IMR-90 (cell line): Measurements from ENCODE around the gene P2RX3. TPM values are rescaled to one million over a fixed set of nuclear protein-coding genes. Genes with fewer than 3 reads are reported as not detected.
A peak's percentile ranks its signal among the peaks of the same experiment; 100 is the strongest.

Source experiments
- ATAC-seq: fragments of 200-7000 bp; cut with Tn5 transposase; 2 replicates; pipeline ENCODE4 v1.9.1; 2020; ENCODE audit warnings: low read depth, mild to moderate bottlenecking, moderate library complexity
- BruUV-seq: library from RNA; stranded (reverse); fragments of 400-500 nt; replicated peaks from 2 replicates; lab custom pipeline; 2021; lab: Mats Ljungman, UMichigan
- CTCF ChIA-PET: fragments of 300-600 bp; formaldehyde crosslinking; extraction: SDS; loops from one replicate; lab custom pipeline; 2021; ENCODE audit warnings: antibody characterized with exemption; lab: Yijun Ruan, JAX
- POLR2A ChIA-PET: fragments of 300-600 bp; sonication (Branson Sonifier 250); formaldehyde crosslinking; loops from one replicate; lab custom pipeline; 2022; ENCODE audit warnings: antibody characterized with exemption; ENCODE audit not compliant: unreplicated experiment; lab: Charles Lee
- DNase-seq: peaks from one replicate; pipeline ENCODE4 v3.0.0; 2013
- H2AFZ ChIP-seq: replicated peaks from 2 replicates; pipeline ENCODE3; 2013; ENCODE audit warnings: low read length, mild to moderate bottlenecking; ENCODE audit not compliant: poor library complexity
- H2AK5ac ChIP-seq: 2 replicates; pipeline ENCODE4 v1.6.1; 2013; ENCODE audit warnings: low read depth, low read length, inconsistent platforms
- H2AK9ac ChIP-seq: replicated peaks from 2 replicates; pipeline ENCODE3; 2013; ENCODE audit warnings: mild to moderate bottlenecking, low read depth, low read length, moderate library complexity; ENCODE audit not compliant: poor library complexity
- H2BK120ac ChIP-seq: 2 replicates; pipeline ENCODE4 v1.6.1; 2013; ENCODE audit warnings: low read depth, low read length, inconsistent platforms
- H2BK15ac ChIP-seq: 3 replicates; pipeline ENCODE4 v1.6.1; 2013; ENCODE audit warnings: low read depth, low read length, inconsistent platforms
- H2BK20ac ChIP-seq: 2 replicates; pipeline ENCODE4 v1.6.1; 2013; ENCODE audit warnings: low read depth, mild to moderate bottlenecking, inconsistent platforms, low read length, moderate library complexity
- H2BK5ac ChIP-seq: 2 replicates; pipeline ENCODE4 v1.6.1; 2013; ENCODE audit warnings: mild to moderate bottlenecking, low read depth, low read length, inconsistent platforms; ENCODE audit not compliant: poor library complexity, severe bottlenecking
- H3K14ac ChIP-seq: replicated peaks from 2 replicates; pipeline ENCODE4 v1.6.1; 2013; ENCODE audit warnings: low read depth, low read length, inconsistent platforms
- H3K18ac ChIP-seq: 2 replicates; pipeline ENCODE4 v1.6.1; 2013; ENCODE audit warnings: low read depth, low read length, control low read depth
- H3K23ac ChIP-seq: 2 replicates; pipeline ENCODE4 v1.6.1; 2013; ENCODE audit warnings: low read depth, low read length, inconsistent platforms
- H3K27ac ChIP-seq: 2 replicates; pipeline ENCODE4 v1.5.1; 2013; ENCODE audit warnings: mild to moderate bottlenecking, control low read depth, low read length; ENCODE audit not compliant: insufficient read depth
- H3K27me3 ChIP-seq: 2 replicates; pipeline ENCODE4 v1.6.1; 2013; ENCODE audit warnings: low read length; ENCODE audit not compliant: control insufficient read depth, insufficient read depth
- H3K36me3 ChIP-seq: 2 replicates; pipeline ENCODE4 v1.6.1; 2013; ENCODE audit warnings: low read length, mixed read lengths; ENCODE audit not compliant: control insufficient read depth, insufficient read depth
- H3K4ac ChIP-seq: 2 replicates; pipeline ENCODE4 v1.6.1; 2013; ENCODE audit warnings: low read depth, low read length, inconsistent platforms
- H3K4me1 ChIP-seq: 2 replicates; pipeline ENCODE4 v1.6.1; 2013; ENCODE audit warnings: low read length, mixed read lengths; ENCODE audit not compliant: control insufficient read depth, insufficient read depth
- H3K4me2 ChIP-seq: 2 replicates; pipeline ENCODE4 v1.6.1; 2013; ENCODE audit warnings: low read depth, mild to moderate bottlenecking, control low read depth, low read length, moderate library complexity
- H3K4me3 ChIP-seq: 2 replicates; pipeline ENCODE4 v1.5.1; 2013; ENCODE audit warnings: low read depth, mild to moderate bottlenecking, control low read depth, low read length, moderate library complexity; ENCODE audit not compliant: insufficient read depth
- H3K56ac ChIP-seq: 2 replicates; pipeline ENCODE4 v1.6.1; 2013; ENCODE audit warnings: low read length, inconsistent platforms; ENCODE audit not compliant: insufficient read depth; ENCODE audit errors: extremely low read depth
- H3K79me1 ChIP-seq, 2 experiments: 2 replicates each; pipeline ENCODE4 v1.6.1; 2013; ENCODE audit warnings: low read length in 2 of 2, inconsistent platforms in 1 of 2, low read depth in 1 of 2
- H3K9ac ChIP-seq: 2 replicates; pipeline ENCODE4 v1.6.1; 2013; ENCODE audit warnings: low read depth, low read length, control low read depth
- H3K9me1 ChIP-seq: 2 replicates; pipeline ENCODE4 v1.6.1; 2013; ENCODE audit warnings: low read length, inconsistent platforms; ENCODE audit not compliant: insufficient read depth
- H3K9me3 ChIP-seq: 2 replicates; pipeline ENCODE4 v1.6.1; 2013; ENCODE audit warnings: low read length; ENCODE audit not compliant: control insufficient read depth, insufficient read depth
- H4K20me1 ChIP-seq: 2 replicates; pipeline ENCODE4 v1.6.1; 2013; ENCODE audit warnings: low read length, inconsistent platforms; ENCODE audit not compliant: insufficient read depth
- H4K5ac ChIP-seq: 2 replicates; pipeline ENCODE4 v1.6.1; 2013; ENCODE audit warnings: mild to moderate bottlenecking, low read depth, low read length, control low read depth
- H4K8ac ChIP-seq, 2 experiments: 2 replicates each; pipeline ENCODE4 v1.6.1; 2013; ENCODE audit warnings: low read depth in 2 of 2, low read length in 2 of 2, control low read depth in 1 of 2, inconsistent platforms in 1 of 2
- H4K91ac ChIP-seq: 2 replicates; pipeline ENCODE4 v1.6.1; 2013; ENCODE audit warnings: low read depth, low read length, inconsistent platforms; ENCODE audit not compliant: insufficient read depth
- FOS ChIP-seq: fragments of 150-350 bp; IDR thresholded peaks from 2 replicates; pipeline ENCODE4 v1.6.1; 2016; ENCODE audit warnings: low read depth, low read length
- MXI1 ChIP-seq: IDR thresholded peaks from 2 replicates; pipeline ENCODE4 v1.6.1; 2012; ENCODE audit warnings: low read depth, mild to moderate bottlenecking, low read length, moderate library complexity, borderline replicate concordance
- WGBS, 2 experiments: methylation state at CpG; one replicate each; pipeline versions ENCODE4 v1.1.5 to v1.1.7; 2013; ENCODE audit warnings: missing lambda C conversion rate in 2 of 2; ENCODE audit not compliant: insufficient read length in 1 of 2; ENCODE audit errors: extremely low coverage in 2 of 2; 5-methylcytosine and 5-hydroxymethylcytosine counted together
- dilution Hi-C: fragments of 300-500 bp; cut with HindIII; formaldehyde crosslinking; loops from one replicate; pipeline ENCODE4 v1.14.3; 2018; ENCODE audit warnings: low sequenced_read_pairs; ENCODE audit not compliant: unreplicated experiment
- in situ Hi-C: fragments of 300-500 bp; cut with MboI; formaldehyde crosslinking; loops from 3 replicates; pipeline ENCODE4 v1.14.3; 2019; ENCODE audit warnings: low sequenced_read_pairs, inconsistent platforms, mixed read lengths
- intact Hi-C: fragments of 100-400 bp; cut with micrococcal nuclease; formaldehyde crosslinking; loops from 2 replicates; pipeline ENCODE4 v1.10.0; 2022
- polyA plus RNA-seq, 3 experiments: library from polyadenylated mRNA; depleted of rRNA; stranded (reverse); fragments of >200 nt; gene quantifications; 2 replicates each; pipeline ENCODE4 v1.2.3, GENCODE V29; 2012; ENCODE audit warnings: low replicate concordance in 1 of 3
- total RNA-seq: library from RNA; depleted of rRNA; stranded (reverse); fragments of >200 nt; gene quantifications from 2 replicates; pipeline ENCODE4 v1.2.3, GENCODE V29; 2012
- TF ChIP-seq, protein P1 (sequence below): fragments of 150-350 bp; IDR thresholded peaks from 2 replicates; pipeline ENCODE4 v1.6.1; 2017; ENCODE audit warnings: mild to moderate bottlenecking, antibody characterized with exemption, low read length, low read depth

The P2RX3 gene
- total and polyA plus RNA-seq, 2 of the 4 experiments (the other 2 are of a cell fraction) = not detected

DNA sequence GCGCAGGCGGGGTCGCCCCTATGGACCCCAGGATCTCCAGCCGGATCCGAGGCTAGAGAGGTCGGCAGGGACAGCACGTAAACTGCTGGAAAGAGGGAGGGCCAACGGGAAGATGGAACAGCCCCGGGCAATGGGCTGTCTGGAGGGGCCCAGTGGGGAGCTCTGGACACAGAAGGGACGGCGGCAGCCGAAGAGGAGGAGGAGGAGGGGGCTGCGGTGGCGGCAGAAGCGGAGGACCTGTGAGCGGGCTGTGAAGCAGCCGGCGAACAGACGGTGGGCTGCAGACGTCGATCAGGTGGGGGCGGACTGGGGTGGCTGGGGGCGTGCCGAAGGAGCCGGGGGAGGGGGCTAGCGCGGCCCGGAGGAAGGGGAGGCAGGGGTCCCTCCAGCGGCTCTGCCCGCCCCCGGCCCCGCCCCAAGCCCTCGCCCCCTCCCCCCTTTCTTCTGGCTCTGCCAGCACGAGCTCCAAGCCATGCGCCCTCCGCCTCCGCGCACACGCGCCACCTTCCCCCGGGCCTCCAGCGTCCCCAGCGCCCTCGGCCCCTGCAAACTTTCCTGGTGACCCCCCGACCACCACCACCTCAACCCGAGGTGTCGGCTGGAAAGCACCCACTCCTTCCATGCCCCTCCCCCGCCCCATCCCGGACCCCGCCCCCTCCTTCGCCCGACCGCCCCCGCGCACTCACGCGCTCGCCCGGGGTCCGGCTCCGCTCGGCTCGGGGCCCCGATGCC, 13.8 kb upstream of the P2RX3 start:
- H4K5ac ChIP-seq = peak overlapping the region; percentile 74
- peaks cover 42% of the 10 kb centered on the region for H3K36me3 ChIP-seq
- peak overlapping the region; percentile 97 for H3K4me3 ChIP-seq
- peak overlapping the region; percentile 9; the same call in 1 of the 3 replicates for H2BK15ac ChIP-seq
- H3K9me3 ChIP-seq = no peaks in the 10 kb centered on the region
- peak overlapping the region; percentile 92 for H2BK5ac ChIP-seq
- peaks cover 9 to 57% of the 10 kb centered on the region in 2 experiments for H3K79me1 ChIP-seq
- H4K91ac ChIP-seq = peak overlapping the region; percentile 66; the same call in 1 of the 2 replicates
- H2BK20ac ChIP-seq = no peak overlapping the region
- 2% methylated on average over 12 of the region's 64 CpGs; no CpG with 5 or more reads in 1 of the 2 experiments for WGBS, 2 experiments
- peak overlapping the region; percentile 99 for H3K9ac ChIP-seq
- intact Hi-C loops = loop anchor here (1.0 kb wide), 1 partner anchor 46 kb away; no protein-coding TSS in a partner anchor
- H3K9me1 ChIP-seq = peaks cover 20% of the 10 kb centered on the region
- peak overlapping the region; percentile 78 for H3K4me2 ChIP-seq
- DNase-seq (peak; percentile 48), ATAC-seq (peak; percentile 7)
- dilution Hi-C loops = no loop called here
- peak overlapping the region; percentile 83 for H3K23ac ChIP-seq
- peak overlapping the region; percentile 74 for H3K56ac ChIP-seq
- H4K8ac ChIP-seq = peak overlapping the region; percentile 33 to 67; a peak in 2 of 4 replicates
- peak overlapping the region; percentile 99 for H3K27ac ChIP-seq
- H4K20me1 ChIP-seq = peaks cover 34% of the 10 kb centered on the region
- H2AK9ac ChIP-seq = peak overlapping the region; percentile 97
- in situ Hi-C loops = no loop called here
- H2AK5ac ChIP-seq = peak overlapping the region; percentile 39
- TF ChIP-seq FOS = no peak
- TF ChIP-seq, protein P1, sequence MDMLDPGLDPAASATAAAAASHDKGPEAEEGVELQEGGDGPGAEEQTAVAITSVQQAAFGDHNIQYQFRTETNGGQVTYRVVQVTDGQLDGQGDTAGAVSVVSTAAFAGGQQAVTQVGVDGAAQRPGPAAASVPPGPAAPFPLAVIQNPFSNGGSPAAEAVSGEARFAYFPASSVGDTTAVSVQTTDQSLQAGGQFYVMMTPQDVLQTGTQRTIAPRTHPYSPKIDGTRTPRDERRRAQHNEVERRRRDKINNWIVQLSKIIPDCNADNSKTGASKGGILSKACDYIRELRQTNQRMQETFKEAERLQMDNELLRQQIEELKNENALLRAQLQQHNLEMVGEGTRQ = no peak
- peak; percentile 67; the same call in 1 of the 2 replicates for TF ChIP-seq MXI1
- H3K18ac ChIP-seq = peak overlapping the region; percentile 86
- BruUV-seq = no TSS peak
- peak overlapping the region; percentile 79 for H3K14ac ChIP-seq
- ChIA-PET POLR2A (interaction anchor here (2.1 kb wide), 1 partner anchor 11 kb away, joined by 9 read pairs; the partner anchor contains the start of gene SSRP1), CTCF (interaction anchor here (0.6 kb wide), 1 partner anchor 31 kb away, joined by 4 read pairs; no protein-coding TSS in a partner anchor)
- peak overlapping the region; percentile 65 for H2BK120ac ChIP-seq
- no peaks in the 10 kb centered on the region for H3K27me3 ChIP-seq
- H3K4me1 ChIP-seq = peaks cover 20% of the 10 kb centered on the region
- H2AFZ ChIP-seq = peak overlapping the region; percentile 87
- H3K4ac ChIP-seq = peak overlapping the region; percentile 85
